Activated CD8-positive, alpha-beta T cell treated with anti-CD3 and anti-CD28 coated beads for 36 hours (primary cell): ENCODE data around the gene PFDN4. TPM values are rescaled to one million over a fixed set of nuclear protein-coding genes. Genes with fewer than 3 reads are reported as not detected.

Source experiments
- ATAC-seq: fragments of 200-7000 bp; cut with Tn5 transposase; one replicate; pipeline ENCODE4 v1.10.0; 2021; ENCODE audit warnings: mild to moderate bottlenecking, moderate library complexity
- CTCF ChIA-PET: fragments of 350-600 bp; sonication (Branson Sonifier 250); formaldehyde crosslinking; loops from one replicate; lab custom pipeline; 2021; ENCODE audit warnings: antibody characterized with exemption; lab: Charles Lee
- POLR2A ChIA-PET: fragments of 350-600 bp; sonication (Branson Sonifier 250); formaldehyde crosslinking; loops from one replicate; lab custom pipeline; 2021; ENCODE audit warnings: antibody characterized with exemption; lab: Charles Lee
- DNase-seq: peaks from one replicate; pipeline ENCODE4 v3.0.0-alpha.2; 2020
- H3K27ac Mint-ChIP-seq: one replicate; pipeline ENCODE4 v1.8.0; 2021; ENCODE audit warnings: mild to moderate bottlenecking, mixed read lengths
- H3K27me3 Mint-ChIP-seq: one replicate; pipeline ENCODE4 v1.8.0; 2021; ENCODE audit warnings: mixed read lengths
- H3K36me3 Mint-ChIP-seq: one replicate; pipeline ENCODE4 v1.8.0; 2021; ENCODE audit warnings: low read depth, mixed read lengths
- H3K4me1 Mint-ChIP-seq: one replicate; pipeline ENCODE4 v1.8.0; 2021; ENCODE audit warnings: low read depth, mixed read lengths
- H3K4me3 Mint-ChIP-seq: one replicate; pipeline ENCODE4 v1.8.0; 2021; ENCODE audit warnings: mild to moderate bottlenecking, moderate library complexity, mixed read lengths
- H3K9me3 Mint-ChIP-seq: one replicate; pipeline ENCODE4 v1.8.0; 2021; ENCODE audit warnings: mixed read lengths
- intact Hi-C: fragments of 100-400 bp; cut with micrococcal nuclease; formaldehyde crosslinking; loops from one replicate; pipeline ENCODE4 v1.10.0; 2022
- total RNA-seq, 2 experiments: library from RNA; stranded (reverse); gene quantifications; one replicate each; pipeline ENCODE4 v1.2.3, GENCODE V29; 2021
- TF ChIP-seq, protein P1 (sequence below): fragments of 200-600 bp; IDR thresholded peaks from one replicate; pipeline ENCODE4 v1.8.0; 2022; ENCODE audit warnings: antibody characterized with exemption, mild to moderate bottlenecking

PFDN4 gene
- total RNA-seq, 2 experiments from 2014 or later = 31.1 to 37.4 TPM

DNA sequence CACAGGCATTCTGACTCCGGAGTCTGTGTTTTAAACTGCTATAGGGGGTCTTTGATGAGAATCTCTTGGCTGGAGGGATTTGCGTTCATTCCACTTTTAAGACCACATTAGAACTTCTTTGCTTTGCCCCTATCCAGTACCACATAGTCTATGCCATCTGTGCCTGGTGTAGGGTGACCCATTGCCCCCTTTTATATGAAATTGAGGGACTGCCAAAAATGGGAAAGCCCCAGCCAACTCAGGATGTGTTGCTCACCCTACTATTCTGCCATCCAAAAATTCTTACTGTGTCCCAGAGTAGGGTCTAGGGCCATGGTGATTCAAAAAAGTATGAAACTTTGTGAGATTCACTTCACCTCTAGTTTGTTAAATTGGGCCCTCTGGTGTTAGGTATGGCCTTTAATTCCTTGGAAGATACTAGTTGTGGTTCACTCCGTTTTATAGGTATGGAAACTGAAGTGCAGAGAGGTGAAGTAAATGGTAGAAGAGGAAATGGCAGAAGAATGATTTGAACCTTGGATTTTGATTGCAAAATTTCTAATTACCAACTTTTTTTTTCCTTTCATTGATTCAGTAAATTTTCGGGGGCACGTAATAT lies 1.4 kb downstream of the PFDN4 start:
- intact Hi-C loops = no loop called here
- Mint-ChIP-seq H3K9me3 (no peaks in the 10 kb centered on the region), H3K27me3 (no peaks in the 10 kb centered on the region), H3K4me1 (peaks cover 37% of the 10 kb centered on the region), H3K36me3 (peaks cover 9% of the 10 kb centered on the region), H3K4me3 (peak overlapping the region; percentile 83), H3K27ac (no peak overlapping the region)
- TF ChIP-seq, protein P1, sequence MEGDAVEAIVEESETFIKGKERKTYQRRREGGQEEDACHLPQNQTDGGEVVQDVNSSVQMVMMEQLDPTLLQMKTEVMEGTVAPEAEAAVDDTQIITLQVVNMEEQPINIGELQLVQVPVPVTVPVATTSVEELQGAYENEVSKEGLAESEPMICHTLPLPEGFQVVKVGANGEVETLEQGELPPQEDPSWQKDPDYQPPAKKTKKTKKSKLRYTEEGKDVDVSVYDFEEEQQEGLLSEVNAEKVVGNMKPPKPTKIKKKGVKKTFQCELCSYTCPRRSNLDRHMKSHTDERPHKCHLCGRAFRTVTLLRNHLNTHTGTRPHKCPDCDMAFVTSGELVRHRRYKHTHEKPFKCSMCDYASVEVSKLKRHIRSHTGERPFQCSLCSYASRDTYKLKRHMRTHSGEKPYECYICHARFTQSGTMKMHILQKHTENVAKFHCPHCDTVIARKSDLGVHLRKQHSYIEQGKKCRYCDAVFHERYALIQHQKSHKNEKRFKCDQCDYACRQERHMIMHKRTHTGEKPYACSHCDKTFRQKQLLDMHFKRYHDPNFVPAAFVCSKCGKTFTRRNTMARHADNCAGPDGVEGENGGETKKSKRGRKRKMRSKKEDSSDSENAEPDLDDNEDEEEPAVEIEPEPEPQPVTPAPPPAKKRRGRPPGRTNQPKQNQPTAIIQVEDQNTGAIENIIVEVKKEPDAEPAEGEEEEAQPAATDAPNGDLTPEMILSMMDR = no peak
- ChIA-PET POLR2A (interaction anchor here (1.0 kb wide), 1 partner anchor 71 kb away, joined by 3 read pairs; no protein-coding TSS in a partner anchor), CTCF (interaction anchor here (2.3 to 4.6 kb wide), 4 partner anchors 10 to 113 kb away, joined by 9 to 31 read pairs (median 20); no protein-coding TSS in a partner anchor)
- no peak for DNase-seq
- ATAC-seq = no peak

DNA sequence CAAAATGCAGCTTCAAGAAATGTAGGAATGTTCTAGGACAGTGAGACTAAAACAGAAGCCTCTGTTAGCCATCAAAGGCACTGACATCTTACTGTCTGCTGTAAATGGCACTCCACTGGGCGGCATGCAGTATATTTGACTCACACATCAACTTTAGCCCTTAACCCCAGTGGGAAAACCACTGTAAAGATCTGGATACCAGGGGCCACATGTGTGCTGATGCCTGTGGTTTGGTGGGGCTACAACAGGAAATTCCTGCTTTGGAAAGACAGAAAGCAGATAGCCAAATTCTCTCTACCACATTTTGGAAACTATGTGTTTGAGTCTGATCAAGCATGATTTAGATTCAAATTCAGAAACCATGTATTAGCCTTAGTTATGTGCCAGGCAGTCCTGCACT lies 4.3 kb downstream of the PFDN4 start:
- DNase-seq (no peak), ATAC-seq (no peak)
- ChIA-PET POLR2A (no interaction called here), CTCF (interaction anchor here (0.6 to 2.5 kb wide), 4 partner anchors 12 to 451 kb away, joined by 3 to 15 read pairs (median 6); no protein-coding TSS in a partner anchor)
- H3K36me3 Mint-ChIP-seq = peaks cover 22% of the 10 kb centered on the region
- no peaks in the 10 kb centered on the region for H3K27me3 Mint-ChIP-seq
- peaks cover 33% of the 10 kb centered on the region for H3K4me1 Mint-ChIP-seq
- TF ChIP-seq, protein P1 = no peak
- no peak overlapping the region for H3K27ac Mint-ChIP-seq
- H3K4me3 Mint-ChIP-seq = no peak overlapping the region
- intact Hi-C loops = no loop called here
- H3K9me3 Mint-ChIP-seq = no peaks in the 10 kb centered on the region

DNA sequence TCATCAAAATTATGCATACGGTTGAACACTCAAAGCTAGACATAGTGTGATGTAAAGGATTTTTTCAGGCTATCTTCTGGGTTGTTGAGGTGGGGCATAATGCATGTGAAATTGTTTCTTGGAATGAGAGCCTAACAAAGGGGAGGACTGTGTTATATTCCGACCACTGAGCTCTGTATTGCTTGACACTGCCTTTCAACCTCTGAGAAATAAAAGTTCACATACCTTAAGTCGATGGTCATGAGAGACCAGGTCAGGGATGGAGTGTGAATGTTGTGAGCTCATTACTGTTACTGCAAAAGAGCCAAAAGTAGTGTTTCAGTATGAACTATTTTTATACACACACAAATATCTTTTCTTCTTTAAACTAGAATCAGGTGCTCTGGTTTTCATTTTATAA lies 5.0 kb downstream of the PFDN4 start:
- ChIA-PET CTCF (interaction anchor here (0.7 to 2.5 kb wide), 5 partner anchors 8 to 119 kb away, joined by 3 to 15 read pairs (median 3); no protein-coding TSS in a partner anchor), POLR2A (no interaction called here)
- intact Hi-C loops = no loop called here
- Mint-ChIP-seq H3K27ac (no peak overlapping the region), H3K4me1 (peaks cover 33% of the 10 kb centered on the region), H3K9me3 (no peaks in the 10 kb centered on the region), H3K36me3 (peaks cover 24% of the 10 kb centered on the region), H3K4me3 (no peak overlapping the region), H3K27me3 (no peaks in the 10 kb centered on the region)
- no peak for ATAC-seq
- DNase-seq = no peak
- TF ChIP-seq, protein P1 = no peak

DNA sequence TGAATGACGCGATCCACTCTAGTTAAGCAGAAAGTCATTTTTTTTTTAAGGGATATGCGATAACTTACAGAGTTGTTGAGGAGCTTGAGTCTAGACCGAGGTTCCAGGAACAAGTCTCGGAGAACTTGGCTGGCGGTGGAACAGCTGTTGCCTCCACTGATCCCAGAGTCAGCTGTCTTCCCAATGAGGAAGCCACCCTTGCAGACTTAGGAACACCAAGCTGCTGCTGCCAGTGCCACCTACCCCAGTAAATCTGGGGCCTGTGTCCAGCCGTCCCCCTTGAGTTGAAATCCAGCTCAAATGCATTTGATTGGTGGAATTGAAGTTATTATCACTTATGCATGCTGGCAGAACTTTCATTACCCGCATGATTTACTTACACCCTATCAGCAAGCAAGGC lies 6.7 kb downstream of the PFDN4 start:
- CTCF ChIA-PET = interaction anchor here (1.5 to 2.5 kb wide), 6 partner anchors 11 to 433 kb away, joined by 4 to 15 read pairs (median 6); no protein-coding TSS in a partner anchor
- TF ChIP-seq, protein P1 = no peak
- Mint-ChIP-seq H3K4me1 (peaks cover 23% of the 10 kb centered on the region), H3K27me3 (no peaks in the 10 kb centered on the region), H3K9me3 (no peaks in the 10 kb centered on the region), H3K27ac (no peak overlapping the region), H3K36me3 (peaks cover 25% of the 10 kb centered on the region), H3K4me3 (no peak overlapping the region)
- ATAC-seq (no peak), DNase-seq (no peak)
- POLR2A ChIA-PET = interaction anchor here (0.7 kb wide), 1 partner anchor 16 kb away, joined by 3 read pairs; no protein-coding TSS in a partner anchor
- intact Hi-C loops = no loop called here

DNA sequence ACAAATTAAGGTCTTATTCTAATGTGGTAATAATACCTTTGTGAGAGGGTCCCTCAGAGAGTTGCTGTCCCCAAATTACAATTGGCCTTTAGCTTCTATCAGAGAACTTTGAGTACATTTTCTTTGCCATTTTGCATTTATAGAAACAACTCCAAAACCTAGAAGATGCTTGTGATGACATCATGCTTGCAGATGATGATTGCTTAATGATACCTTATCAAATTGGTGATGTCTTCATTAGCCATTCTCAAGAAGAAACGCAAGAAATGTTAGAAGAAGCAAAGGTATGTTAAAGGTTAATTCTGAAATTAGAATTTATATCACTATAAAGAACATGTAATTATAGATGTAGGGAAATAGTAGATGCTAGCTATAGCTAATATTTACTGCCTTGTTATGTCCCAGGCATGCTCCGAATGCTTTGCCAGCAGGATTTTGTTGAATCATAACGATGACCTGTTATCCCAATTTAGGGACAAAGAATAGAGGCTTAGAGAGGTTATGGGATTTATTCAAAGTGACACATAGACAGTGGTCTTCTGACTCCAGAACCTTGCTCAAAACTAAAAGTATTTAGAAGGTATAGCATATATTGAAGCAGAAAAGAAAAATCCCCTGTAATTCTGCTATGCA lies 7.4 kb downstream of the PFDN4 start:
- Mint-ChIP-seq H3K4me3 (no peak overlapping the region), H3K9me3 (no peaks in the 10 kb centered on the region), H3K27ac (no peak overlapping the region), H3K36me3 (peaks cover 25% of the 10 kb centered on the region), H3K4me1 (peaks cover 17% of the 10 kb centered on the region), H3K27me3 (no peaks in the 10 kb centered on the region)
- ATAC-seq = no peak
- intact Hi-C loops = no loop called here
- DNase-seq = no peak
- TF ChIP-seq, protein P1 = no peak
- CTCF ChIA-PET = interaction anchor here (1.5 to 2.1 kb wide), 4 partner anchors 11 to 432 kb away, joined by 4 to 7 read pairs (median 5); no protein-coding TSS in a partner anchor
- POLR2A ChIA-PET = no interaction called here
